HG03139 (cell line): ENCODE measurements around the gene SRGAP1.

Source experiments
- ATAC-seq: cut with Tn5 transposase; IDR thresholded peaks from one replicate; pipeline ENCODE4 v1.9.1; 2021; ENCODE audit not compliant: unreplicated experiment

The SRGAP1 gene

DNA sequence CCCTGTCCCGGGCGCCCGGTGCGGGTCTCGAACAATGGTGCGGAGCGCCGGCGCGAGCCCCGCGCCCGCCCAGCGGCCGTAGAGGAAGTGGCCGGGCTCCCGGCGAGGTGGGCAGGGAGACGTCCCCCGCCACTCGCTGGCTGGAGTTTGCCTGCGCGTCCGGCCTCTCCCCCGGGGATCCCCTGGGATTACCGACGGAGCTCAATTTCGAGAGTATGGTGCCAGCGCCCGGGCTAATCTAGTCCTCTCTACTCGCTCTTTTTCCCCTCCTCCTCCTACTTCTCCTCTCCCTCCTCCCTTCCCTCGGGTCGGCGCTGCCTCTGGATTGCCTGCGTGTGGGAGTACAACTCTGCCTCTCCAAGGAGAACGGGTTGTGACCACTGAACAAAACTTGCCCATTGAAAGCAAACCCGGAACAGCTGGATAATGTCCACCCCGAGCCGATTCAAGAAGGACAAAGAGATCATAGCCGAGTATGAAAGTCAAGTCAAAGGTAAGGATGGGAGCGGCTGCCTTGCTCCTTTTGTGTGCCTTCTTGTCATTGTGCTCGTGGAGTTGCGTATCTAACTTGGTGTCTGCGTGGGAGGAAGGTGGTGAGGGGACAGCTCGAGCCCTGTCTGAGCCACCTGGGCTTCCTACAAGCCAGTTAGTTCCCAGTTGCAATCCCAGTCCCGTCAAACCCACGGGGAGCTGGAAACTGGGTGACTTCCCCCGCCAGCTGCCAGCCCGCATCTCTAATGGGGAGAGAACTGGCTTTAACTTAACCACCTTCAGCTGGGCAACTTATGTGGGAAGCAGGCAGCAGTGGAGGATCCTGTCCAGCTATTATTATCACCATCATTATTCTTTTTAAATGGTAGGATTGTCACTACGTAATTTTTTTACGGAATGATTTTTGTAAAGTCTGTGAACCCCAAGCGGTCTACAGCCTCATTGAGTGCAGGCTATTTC is at the start of gene SRGAP1:
Gene SRGAP1, plus strand, starts transcription at position 310 of the 951 bp plus-strand sequence. Its CDS starts 117 bp downstream, at position 427.
- ATAC-seq, result peak; percentile 22

DNA sequence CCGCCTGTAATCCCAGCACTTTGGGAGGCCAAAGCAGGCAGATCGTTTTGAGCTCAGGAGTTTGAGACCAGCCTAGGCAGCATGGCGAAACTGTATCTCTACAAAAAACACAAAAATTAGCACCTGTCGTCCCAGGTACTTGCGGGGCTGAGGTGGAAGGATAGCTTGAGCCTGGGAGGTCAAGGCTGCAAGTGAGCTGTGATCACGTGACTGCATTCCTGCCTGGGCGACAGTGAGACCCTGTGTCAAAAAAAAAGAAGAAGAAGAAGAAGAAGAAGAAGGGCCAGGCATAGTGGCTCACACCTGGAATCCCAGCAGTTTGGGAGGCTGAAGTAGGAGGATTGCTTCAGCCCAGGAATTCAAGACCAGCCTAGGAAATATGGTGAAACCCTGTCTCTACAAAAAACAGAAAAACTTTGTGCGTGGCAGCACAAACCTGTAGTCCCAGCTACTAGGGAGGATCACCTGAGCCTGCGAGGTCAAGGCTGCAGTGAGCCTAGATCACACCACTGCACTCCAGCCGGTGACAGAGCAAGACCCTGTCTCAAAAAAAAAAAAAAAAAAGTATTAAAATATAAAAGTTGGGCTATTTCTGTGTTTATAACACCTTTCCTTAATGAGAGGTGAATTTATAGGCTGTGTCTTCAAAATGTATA is 49.3 kb upstream of the SRGAP1 start:
- ATAC-seq, result no peak

- ATAC-seq, result no peak
Observed at GRCh38 chr12:63795944-63796343, 48.6 kb upstream of the SRGAP1 start.

GRCh38 chr12:63802012-63802608 is 42.4 kb upstream of the SRGAP1 start:
- no peak for ATAC-seq

DNA sequence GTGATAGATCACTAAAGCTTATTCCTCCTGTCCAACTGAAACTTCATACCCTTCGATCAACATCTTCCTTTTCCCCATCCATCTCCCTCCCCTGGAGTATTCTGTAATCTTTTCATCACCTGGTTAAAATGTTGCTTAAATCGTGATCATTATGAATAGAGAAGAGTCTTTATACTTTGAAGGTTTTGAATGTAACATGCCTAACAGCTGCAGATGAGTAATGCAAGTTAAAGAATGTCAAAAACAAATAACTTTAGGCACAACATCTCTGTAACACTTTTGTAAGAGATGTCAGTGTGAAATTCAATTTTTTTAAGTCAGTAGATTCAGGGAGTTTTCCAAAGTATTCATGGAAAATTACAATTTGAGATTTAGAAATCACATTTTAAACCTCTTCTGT is 39.8 kb upstream of the SRGAP1 start:
- no peak for ATAC-seq

GRCh38 chr12:63805704-63806672 is 38.5 kb upstream of the SRGAP1 start:
- no peak for ATAC-seq

DNA sequence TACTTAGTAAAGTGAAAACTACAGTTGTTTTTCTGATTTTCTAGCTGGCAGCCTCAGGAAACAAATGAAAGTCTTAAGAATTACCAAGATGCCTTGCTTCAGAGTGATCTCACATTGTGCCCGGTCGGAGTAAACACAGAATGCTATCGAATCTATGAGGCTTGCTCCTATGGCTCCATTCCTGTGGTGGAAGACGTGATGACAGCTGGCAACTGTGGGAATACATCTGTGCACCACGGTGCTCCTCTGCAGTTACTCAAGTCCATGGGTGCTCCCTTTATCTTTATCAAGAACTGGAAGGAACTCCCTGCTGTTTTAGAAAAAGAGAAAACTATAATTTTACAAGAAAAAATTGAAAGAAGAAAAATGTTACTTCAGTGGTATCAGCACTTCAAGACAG is 35.9 kb upstream of the SRGAP1 start:
- no peak for ATAC-seq

DNA sequence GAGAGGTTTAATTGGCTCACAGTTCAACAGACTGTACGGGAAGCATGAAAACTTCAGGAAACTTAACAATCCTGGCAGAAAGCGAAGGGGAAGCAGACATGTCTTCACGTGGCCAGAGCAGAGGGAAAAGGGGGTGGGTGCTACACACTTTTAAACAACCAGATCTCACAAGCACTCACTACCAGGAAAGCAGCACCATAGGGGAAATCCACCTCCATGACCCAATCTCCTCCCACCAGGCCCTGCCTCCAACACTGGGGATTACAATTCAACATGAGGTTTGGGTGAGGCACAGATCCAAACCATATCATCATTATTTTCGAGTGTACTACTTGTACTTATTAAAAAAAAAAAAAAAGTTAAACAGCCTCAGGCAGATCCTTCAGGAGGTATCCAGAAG is 34.9 kb upstream of the SRGAP1 start:
- no peak for ATAC-seq

GRCh38 chr12:63811334-63811733 is 33.2 kb upstream of the SRGAP1 start:
- ATAC-seq, result no peak

- ATAC-seq, result no peak
Observed at GRCh38 chr12:63811755-63812154, 32.7 kb upstream of the SRGAP1 start.

GRCh38 chr12:63814146-63814772 is 30.2 kb upstream of the SRGAP1 start:
- peak; percentile 33 for ATAC-seq

GRCh38 chr12:63815482-63815852 is 29.0 kb upstream of the SRGAP1 start:
- no peak for ATAC-seq

- ATAC-seq, result no peak
Observed at GRCh38 chr12:63816031-63816430, 28.5 kb upstream of the SRGAP1 start.

- no peak for ATAC-seq
Observed at GRCh38 chr12:63820427-63820826, 24.1 kb upstream of the SRGAP1 start.

DNA sequence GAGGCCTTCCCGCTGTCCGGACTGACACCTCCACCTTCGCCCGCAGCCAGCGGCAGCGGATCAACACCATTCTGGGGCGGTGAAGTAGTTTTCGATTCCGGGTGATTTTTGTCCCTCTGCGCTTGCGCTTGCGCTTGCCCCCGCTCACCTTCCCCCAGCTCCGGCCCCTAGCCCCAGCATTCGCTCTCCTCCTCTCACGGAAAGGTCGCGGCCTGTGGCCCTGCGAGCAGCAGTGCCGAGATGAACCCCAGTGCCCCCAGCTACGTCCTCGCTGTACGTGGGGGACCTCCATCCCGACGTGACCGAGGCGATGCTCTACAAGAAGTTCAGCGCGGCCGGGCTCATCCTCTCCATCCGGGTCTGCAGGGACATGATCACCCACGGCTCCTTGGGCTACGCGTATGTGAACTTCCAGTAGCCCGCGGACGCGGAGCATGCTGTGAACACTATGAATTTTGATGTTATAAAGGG is 22.7 kb upstream of the SRGAP1 start:
- ATAC-seq, result no peak

- ATAC-seq, result no peak
Observed at GRCh38 chr12:63822352-63822751, 22.1 kb upstream of the SRGAP1 start.

DNA sequence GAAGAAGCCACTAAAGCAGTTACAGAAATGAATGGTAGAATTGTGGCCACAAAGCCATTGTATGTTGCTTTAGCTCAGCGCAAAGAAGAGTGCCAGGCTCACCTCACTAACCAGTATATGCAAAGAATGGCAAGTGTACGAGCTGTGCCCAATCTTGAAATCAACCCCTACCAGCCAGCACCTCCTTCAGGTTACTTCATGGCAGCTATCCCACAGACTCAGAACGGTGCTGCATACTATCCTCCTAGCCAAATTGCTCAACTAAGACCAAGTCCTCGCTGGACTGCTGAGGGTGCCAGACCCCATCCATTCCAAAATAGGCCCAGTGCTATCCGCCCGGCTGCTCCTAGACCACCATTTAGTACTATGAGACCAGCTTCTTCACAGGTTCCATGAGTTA is 21.5 kb upstream of the SRGAP1 start:
- no peak for ATAC-seq

- ATAC-seq, result peak; percentile 63
Observed at GRCh38 chr12:63826006-63826585, 18.4 kb upstream of the SRGAP1 start.

- no peak for ATAC-seq
Observed at GRCh38 chr12:63828867-63829266, 15.6 kb upstream of the SRGAP1 start.

- no peak for ATAC-seq
Observed at GRCh38 chr12:63836046-63836445, 8.5 kb upstream of the SRGAP1 start.
